ENCODE data around the gene PIGU.

Gene PIGU

DNA sequence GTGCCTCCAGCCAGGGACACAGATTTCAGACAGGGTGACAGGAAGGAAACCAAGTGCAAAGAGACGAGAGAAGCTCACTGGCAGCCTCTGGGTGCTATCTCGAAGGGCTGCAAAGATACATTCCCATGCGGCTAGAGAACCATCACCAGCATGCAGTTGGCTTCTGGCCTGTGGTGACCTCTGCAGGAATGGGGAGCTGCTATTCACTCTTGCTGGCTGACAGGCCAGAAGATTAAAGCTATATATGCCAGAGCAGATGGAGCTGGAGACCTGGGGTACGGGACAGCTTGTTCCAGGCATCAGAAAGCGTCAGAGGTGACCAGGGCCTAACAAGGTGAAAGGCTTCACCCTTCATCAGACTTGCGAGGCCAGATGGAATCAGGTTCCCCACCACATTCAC lies 98.4 kb downstream of the PIGU start:
- DNase-seq (ENCODE audit: low spot score), result no peak

DNA sequence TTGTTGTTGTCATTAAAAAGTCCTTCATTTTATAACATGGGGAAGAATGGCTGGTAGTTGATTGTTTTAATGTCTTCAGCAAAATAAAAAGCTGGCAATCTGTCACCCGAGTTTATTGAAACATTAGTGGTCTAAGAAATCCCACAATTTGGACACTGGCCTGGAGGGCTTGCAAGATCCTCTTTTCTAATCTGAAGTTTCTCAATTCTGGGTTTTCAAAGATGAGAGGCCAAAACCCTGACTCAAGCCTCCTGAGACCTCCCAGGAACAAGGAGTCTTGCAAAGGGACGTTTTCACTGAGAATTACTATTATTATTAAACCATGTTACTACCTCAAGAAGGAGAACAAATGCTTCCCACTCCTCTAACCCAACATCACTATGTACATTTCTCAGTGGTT lies 98.9 kb downstream of the PIGU start:
- no peak for DNase-seq (ENCODE audit: low spot score)

DNA sequence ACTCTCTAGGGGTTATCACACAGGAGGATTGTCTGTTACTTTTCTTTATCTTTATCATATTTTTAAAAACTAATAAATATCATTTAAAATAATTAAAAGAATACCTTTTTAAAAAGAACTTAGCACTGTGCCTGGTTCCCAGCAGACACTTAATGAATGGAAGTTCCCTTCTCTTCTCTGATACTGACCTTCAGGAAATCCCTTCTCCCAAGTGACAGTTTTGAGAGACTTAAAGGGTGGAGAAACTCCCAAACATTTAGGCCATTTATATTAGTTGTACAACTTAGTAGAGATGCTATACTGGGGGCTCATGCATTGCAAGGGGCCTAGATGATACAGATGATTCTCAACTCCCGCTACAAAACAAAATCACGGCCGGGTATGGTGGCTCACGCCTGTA lies 99.8 kb downstream of the PIGU start:
- no peak for DNase-seq (ENCODE audit: low spot score)

DNA sequence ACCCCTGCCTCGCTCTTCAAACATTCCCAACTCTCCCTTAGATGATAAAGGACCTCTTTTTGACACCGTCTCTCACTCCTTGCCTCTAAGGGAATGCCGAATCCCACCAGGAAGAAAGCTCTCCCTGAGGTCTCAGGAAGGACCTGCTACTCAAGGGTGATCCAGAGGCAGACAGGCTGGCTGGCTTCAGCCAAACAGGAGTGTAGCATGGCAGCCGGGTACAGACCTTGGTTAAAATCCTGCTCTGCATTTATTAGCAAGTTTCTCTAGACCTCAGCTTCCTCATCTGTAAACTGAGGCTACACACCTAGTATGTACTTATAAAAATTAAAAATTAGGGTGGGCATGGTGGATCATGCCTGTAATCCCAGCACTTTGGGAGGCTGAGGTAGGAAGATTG lies 101.1 kb downstream of the PIGU start:
- no peak for DNase-seq (ENCODE audit: low spot score)

DNA sequence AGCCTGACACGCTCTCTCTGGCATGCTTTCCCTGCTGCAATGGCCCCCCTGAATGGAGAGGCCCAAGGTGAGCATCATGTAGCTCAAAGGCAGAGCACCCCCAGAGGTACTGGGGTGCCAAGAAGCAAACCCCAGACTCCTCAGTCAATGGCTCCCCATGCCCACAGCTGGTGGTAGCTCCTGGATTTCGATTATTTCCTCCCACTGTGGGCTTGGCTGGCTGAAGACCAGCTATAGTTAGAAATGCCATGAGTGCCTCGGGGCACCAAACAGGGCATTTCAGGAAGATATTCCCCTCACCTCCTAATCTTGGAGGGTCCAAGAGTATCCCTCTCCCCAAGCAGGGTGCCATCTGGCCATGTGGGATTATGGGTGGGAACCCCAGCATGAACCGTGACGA lies 101.6 kb downstream of the PIGU start:
- DNase-seq (ENCODE audit: low spot score), result no peak

DNA sequence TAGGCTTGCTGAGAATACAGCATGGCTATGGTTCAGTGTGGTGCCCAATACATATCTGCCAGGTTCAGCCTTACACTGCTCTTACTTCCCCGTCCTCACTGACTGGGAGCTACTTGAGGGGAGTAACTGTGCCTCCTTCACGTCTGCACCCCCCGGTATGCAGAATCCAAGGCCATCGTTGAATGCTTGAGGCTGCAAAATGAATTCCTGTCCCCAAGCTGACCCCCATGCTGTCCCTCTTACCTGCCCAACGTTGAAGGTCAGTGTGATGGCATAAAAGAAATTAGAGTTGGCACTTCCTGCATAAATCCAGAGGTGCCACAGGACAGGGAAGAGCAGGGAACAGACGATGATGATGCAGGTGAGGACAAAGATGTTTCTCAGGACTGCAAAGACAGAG lies 102.0 kb downstream of the PIGU start:
- DNase-seq (ENCODE audit: low spot score), result no peak

DNA sequence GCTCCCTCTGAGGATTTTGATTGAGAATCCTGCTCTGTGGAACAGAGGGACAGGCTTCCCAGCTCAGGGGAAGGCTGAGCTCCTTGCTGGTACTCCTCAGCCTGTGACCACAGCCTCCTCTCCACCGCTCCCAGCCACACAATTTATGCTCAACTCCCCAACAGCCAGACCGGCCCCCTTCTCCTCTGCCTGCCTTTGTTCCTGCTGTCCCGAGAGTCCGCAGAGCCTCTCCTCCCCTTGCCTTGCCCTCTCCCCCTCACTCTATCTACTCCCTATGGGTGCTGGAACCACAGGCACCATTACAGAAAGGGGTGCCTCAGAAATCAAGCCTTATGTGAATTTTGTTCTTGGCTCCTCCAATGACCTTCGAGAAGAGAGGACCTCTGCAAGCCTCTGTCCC lies 102.5 kb downstream of the PIGU start:
- DNase-seq (ENCODE audit: low spot score), result no peak

DNA sequence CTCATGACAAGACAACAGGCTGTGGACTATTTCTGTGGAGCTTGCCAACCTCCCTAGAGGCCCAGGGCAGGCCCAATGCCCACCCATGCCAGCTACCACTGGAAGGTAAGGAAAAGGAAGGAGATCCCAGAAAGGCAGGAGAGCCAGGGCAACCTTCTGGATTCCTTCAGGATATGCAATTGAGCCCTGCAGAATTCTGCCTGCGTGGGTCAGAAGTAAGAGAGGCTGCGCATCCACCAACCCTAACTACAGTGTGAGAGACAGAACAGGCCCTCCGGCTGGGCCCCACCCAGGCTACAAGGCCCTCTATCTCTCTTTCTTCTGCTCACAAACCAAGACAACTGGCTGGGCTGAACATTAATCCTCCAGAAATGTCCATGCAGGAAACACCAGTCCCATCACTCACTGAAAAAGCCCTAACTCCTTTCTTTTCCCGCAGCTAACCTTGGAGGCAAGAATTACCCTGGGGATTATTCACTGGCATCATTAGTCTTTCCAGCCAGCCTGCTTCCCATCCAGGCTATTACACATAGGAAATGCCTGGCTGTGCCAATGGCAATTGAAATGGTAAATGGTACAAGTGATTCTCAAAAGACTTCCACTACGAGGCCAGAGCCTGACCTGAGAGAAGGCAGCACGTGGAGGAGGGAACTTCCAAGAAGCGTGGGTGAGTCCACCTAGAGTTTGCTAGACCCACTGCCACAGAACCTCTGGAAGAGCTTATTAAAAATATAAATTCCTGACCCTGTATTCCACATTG lies 103.2 kb downstream of the PIGU start:
- no peak for DNase-seq (ENCODE audit: low spot score)

DNA sequence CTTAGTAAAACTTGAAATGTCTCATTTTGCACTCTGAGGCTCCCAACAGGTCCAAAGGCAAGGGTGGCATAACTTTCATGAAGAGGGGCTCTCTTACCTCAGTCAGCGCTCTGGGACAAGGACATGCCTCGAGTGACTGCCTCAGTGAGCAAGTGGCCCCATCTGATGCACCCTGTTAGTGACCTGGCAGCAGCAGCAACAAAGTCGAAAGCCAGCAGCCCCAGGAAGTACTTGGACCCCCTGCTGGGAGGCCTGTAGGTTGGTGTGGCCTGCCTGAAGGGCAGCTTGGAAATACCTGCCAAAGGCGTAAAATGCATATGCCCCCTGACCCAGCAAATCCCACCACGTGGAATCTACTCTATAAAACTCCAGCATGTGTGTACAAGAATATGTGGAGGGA lies 105.1 kb downstream of the PIGU start:
- no peak for DNase-seq (ENCODE audit: low spot score)

DNA sequence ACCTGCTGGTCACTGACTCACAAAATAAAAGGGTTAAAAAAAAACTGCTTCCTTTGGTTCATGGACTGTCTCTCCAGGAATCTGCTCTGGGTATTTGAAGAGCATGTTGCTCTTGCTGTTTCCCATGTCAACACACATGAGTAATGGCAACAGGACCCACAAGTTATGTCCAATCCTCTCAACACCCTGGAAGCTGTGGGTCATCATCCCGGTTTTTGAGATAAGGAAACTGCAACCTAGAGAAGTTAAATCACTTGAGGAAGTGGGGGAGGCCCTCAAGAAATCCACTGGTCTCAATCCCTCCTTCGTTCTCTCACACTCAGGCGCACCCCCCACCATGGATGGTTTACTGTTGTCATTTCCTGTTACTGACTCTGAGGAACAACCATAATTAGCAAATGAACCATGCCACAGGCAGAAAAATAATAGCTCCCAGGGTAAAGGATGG lies 106.0 kb downstream of the PIGU start:
- no peak for DNase-seq (ENCODE audit: low spot score)

DNA sequence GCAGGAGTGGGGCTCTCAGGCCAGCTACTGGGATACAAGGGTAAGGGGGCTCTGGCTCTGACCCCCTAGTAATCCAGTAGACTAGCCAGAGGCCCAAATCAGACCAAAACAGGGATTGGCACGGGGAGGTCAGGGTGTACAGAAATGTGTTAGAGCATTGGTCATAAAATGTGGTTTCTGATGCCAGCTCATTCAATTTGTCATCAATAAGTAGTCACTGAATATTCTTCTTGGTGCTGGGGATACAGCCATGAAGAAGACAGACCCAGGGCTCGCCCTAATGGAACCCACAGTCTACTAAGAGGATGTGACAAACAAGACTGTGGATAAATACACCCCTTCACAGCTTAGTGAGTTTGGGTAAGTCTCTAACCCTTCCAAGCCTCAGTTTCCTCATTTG lies 107.3 kb downstream of the PIGU start:
- DNase-seq (ENCODE audit: low spot score), result no peak

DNA sequence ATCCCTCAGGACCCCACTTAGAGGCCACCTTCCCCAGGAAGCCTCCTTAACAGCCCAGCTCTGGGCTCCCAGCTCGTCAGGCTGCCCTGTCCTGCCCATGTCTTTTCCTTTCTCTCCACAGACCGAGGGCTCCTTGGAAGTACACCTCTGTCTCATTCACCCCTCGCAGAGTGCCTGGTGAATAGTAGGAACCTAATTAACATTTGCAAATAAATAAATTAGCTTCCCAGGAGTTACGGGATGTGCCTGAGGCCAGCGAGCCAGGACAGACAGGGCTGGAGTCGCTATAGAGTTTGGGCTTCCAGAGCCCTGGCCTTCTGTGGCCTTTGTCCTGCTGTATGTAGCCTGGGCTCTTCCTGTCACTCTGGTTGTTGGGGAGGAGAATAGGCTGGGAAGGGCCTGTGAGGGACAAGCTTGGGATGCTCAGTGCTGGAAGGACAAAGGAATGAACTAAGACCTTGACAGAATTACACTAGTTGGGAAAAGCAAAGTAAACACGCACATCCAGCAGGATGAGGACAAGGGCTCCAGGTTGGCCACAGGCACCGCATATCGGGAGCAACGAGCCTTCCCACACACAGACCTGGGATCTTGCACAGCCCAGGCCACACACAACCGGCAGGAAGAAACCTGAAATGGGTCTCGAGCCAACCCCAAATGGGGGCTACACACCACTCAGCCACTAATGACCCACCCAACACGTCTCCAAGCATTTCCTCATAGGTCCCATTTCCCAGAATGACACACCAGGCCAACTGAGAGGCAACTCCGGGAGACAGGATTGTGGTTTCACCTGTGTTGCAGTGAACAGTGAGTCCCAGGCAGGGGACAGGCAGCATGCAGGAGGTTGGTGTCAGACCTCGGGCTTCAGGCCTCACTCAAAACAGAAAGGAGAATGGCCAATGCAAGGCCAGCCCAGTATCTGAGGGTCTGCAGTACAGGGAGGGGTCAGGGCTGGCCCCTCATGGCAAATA lies 108.7 kb downstream of the PIGU start:
- no peak for DNase-seq (ENCODE audit: low spot score)

DNA sequence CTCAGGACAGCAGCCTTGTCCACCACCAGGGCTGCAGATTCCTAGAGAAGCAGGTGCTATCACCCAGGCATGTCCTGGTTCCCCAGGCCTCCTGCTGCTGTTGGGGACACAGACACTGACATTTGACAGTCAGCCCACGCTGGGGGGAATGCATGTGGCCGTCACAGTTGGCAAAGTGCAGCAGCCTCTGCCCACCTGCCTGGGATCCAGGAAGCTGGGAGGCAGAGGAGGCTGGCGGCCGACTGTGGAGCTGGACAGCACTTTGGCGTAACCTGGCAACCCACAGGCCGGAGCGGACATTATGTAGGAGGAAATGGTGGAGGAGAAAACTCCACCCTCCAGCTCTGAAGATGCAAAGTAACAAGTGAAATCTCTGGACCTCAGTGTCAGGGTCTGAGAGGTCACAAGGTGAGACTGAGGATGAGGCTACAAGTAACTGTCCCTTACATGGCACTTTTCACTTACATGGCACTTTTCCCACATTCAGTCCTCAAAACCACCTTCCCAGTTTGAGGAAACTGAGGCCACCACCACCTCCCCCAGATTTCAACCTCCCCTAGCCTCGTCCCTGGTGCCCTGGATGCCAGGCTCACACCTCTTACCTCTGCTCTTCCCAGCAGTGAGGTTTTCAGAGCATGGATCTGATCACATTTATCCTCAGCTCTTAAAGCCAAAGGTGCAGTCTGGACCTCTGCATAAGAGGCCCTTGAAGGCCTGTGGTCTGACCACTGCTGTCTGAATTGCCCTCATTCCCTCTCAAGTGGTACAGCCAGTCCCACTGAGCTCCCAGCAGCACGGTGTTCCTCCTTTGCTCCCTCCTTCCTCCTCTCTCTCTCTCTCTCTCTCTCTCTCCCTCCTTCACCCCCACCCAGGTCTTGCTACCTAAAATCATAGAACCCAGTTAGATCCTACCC lies 109.7 kb downstream of the PIGU start:
- no peak for DNase-seq (ENCODE audit: low spot score)

DNA sequence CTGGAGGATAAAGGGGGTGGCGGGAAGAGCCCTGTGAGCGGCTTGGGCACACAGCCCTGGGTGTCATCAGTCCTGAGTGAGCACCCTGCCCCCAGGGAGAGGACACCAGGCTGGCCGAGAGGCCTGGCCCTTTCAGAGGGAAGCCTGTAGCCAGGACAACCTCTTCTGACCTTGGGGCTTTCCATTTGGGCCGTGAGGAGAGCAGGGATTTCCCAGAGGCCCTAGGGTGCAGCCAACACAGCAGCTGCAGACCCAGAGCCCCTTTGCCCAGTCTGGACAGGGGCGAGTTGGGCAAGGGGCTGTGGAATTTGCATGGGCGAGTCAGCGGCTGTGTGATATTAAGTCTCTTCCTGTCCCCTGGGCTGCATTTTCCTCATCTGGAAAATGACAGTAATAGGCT lies 112.1 kb downstream of the PIGU start:
- no peak for DNase-seq (ENCODE audit: low spot score)

DNA sequence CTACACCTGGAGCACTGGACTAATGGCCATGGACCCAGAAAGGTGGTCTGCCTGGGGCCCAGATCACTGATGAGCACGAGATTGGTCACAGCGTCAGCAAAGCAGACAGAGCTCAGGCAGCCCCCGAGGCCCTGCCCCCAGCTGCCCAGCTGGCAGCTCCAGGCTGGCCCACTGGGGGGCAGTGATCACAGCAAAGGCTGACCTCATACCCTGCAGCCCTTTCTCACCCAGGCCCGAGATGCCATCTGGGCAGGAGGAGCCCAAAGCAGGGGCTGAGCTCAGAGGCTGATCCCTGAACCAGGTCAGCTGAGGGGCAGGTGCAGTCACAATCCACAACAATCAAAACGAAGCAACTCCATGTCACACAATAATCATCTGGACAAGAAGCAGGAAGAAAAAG lies 114.3 kb downstream of the PIGU start:
- no peak for DNase-seq (ENCODE audit: low spot score)

DNA sequence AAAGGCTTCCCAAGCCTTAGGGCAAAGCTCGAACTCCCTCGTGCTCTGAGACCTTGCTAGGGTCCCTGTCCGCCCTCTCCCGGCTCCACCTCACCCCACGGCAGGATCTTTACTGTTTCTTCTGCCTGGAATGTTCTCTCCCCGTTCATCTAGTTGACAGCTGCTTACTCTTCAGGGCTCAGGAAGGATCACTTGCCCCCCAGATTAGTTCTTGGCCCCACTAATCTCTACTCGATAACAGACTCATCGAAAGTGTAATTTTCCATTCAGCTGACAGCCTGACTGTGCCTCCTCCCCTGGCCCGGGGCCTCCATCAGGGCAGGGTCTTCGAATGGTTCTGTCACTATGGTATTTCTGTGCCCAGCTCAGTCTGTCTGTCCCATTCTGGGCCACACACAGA lies 115.2 kb downstream of the PIGU start:
- no peak for DNase-seq (ENCODE audit: low spot score)

DNA sequence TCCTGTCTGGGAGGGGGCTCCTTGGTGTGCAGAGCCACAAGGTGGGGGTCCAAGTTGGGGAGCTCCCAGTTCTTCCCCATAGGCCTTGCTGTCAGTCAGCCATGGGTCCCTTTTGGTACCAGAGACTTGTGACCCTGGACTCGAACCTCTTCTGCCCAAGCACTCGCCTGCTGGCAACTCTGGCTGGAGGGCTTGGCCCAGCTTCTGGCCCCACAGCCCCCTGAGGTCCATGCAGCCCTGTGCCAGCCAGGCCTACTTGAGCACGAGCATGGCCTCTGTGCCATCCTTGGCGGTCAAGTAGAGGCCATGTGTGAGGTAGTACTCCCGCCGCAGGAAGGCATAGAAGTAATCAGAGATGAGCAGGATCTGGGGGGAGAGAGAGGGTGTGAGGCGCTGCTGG lies 116.3 kb downstream of the PIGU start:
- no peak for DNase-seq (ENCODE audit: low spot score)

DNA sequence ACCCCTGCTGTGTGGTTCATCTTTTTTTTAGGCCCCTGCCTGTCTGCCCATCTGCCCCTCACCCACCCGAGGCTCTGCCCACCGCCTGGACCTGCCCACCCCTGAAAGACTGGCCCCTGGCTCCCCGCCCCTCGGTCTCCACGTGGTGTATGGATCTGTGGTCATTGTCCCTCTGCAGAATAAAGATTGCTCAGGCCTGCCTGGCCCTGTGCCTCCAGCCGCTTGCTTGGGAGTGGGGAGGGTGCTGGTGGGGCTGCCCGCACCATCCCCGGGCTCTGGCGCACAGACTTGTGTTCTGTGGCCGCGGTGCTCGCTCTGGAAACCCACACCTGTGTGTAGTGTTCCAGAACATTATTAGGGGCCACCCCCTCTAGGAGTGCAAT lies 116.8 kb downstream of the PIGU start:
- DNase-seq (ENCODE audit: low spot score), result no peak

DNA sequence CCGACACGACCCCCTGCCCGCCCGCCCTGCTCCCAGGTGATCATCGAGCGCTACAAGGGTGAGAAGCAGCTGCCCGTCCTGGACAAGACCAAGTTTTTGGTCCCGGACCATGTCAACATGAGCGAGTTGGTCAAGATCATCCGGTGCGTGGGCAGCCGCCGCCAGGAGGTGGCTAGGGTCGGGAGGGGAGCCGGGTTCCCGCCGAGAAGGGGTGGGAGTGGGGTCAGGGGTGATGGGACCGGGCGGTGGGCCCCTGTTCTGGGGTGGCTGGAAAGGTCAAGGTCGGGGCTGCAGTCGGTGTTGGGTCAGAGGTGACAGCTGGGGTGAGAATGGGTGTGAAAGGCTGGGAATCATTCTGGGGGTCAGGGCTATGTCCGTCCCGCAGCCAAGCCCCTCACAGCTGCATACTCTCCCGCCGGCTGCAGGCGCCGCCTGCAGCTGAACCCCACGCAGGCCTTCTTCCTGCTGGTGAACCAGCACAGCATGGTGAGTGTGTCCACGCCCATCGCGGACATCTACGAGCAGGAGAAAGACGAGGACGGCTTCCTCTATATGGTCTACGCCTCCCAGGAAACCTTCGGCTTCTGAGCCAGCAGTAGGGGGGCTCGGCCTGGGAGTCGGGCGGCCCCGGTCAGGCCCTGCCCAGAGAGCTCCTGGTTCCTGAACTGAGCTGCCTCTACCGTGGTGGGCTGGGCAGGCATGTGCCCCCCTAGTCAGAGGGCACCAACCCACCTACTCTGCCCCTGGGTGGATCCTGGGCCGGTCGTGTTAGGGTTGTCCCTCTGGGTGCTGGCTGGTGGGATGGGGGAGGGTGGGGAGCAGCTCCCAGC lies 117.4 kb downstream of the PIGU start:
- DNase-seq (ENCODE audit: low spot score), result no peak

DNA sequence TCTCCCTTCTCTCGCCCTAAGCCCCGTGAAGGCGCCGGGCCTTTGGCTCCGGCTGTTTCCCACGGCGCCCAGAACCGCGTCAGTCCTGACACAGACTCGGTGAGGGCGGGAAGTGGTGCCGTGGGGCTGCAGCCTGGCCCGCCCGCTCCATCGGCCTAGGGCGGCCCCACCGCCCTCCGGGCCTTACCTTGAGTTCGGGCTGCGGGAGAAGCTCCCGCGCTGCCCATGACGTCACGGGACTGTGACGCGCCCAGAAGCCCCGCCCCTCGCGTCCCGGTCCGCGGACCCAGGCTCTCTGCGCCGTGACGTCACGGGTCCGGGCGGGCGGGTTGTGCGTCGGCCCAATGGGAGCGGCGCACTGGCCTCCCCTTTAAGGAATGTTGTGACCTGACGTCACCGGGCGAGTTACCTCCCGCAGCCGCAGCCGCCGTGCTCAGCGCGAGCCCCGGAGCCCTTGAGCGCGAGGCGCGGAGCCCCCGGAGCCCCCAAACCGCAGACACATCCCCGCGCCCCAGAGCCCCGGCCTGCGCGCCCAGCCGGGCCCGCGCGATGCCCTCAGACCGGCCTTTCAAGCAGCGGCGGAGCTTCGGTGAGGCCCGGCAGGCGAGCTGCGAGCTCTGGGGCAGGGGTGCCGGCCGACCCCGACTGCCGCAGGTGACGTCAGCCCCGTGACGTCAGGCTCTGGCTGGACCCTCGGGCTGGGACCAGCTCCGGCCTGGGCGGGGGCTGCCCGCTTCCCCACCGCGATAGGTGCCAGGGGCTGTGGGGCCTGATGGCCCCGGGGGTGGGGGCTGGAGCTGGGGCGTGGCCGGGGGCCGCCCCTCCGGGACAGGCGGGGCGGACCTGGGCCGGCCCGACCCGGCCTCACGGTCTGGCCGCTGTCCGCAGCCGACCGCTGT lies 118.3 kb downstream of the PIGU start, which contains the start of gene MAP1LC3A:
Gene MAP1LC3A (plus strand): TSS at position 399 of the 899 bp plus-strand sequence. CDS start 151 bp downstream, at position 550.
- DNase-seq (ENCODE audit: low spot score), result peak; percentile 96
